Lung (tissue), 12 donors: ENCODE data around the gene EZR. TPM values are rescaled to one million over a fixed set of nuclear protein-coding genes. Genes with fewer than 3 reads are reported as not detected.
"Not testable (repeated sequence)": the region's sequence is repeated elsewhere in the genome, so short reads cannot be mapped to it uniquely, and the experiment has no call there.

Experiments used
- ATAC-seq: fragments of 200-7000 bp; cut with Tn5 transposase; one replicate; pipeline ENCODE4 v1.9.1; 2020; ENCODE audit warnings: moderate number of reproducible peaks; ENCODE audit not compliant: insufficient read depth, low FRiP score
- DNase-seq, 3 donors: peaks; one replicate each; pipeline ENCODE4 v3.0.0-alpha.2; 2013 to 2017
- H3K27ac ChIP-seq, 2 donors: one replicate each; pipeline ENCODE4 v1.5.1; 2013; ENCODE audit warnings: mild to moderate bottlenecking in 2 of 2, moderate library complexity in 2 of 2, control low read depth in 1 of 2, inconsistent platforms in 1 of 2, low read depth in 1 of 2, low read length in 1 of 2
- H3K27me3 ChIP-seq, 3 donors: one replicate each; pipeline ENCODE4 v1.5.1; 2013; ENCODE audit warnings: low read length in 2 of 3; ENCODE audit not compliant: control insufficient read depth in 3 of 3, insufficient read depth in 3 of 3
- H3K36me3 ChIP-seq, 4 donors: one replicate each; pipeline ENCODE4 v1.5.1; 2013; ENCODE audit warnings: low read length in 4 of 4, mild to moderate bottlenecking in 1 of 4, moderate library complexity in 1 of 4; ENCODE audit not compliant: control insufficient read depth in 4 of 4, insufficient read depth in 4 of 4
- H3K4me1 ChIP-seq, 5 donors: one replicate each; pipeline ENCODE4 v1.5.1; 2013; ENCODE audit warnings: low read length in 5 of 5, mild to moderate bottlenecking in 2 of 5, moderate library complexity in 1 of 5; ENCODE audit not compliant: control insufficient read depth in 5 of 5, insufficient read depth in 5 of 5
- H3K4me3 ChIP-seq: one replicate; pipeline ENCODE4 v1.5.1; 2013; ENCODE audit warnings: mild to moderate bottlenecking, control low read depth, moderate library complexity
- H3K9ac ChIP-seq, 2 donors: one replicate each; pipeline ENCODE4 v1.5.1; 2013; ENCODE audit warnings: low read length in 2 of 2, control low read depth in 1 of 2; ENCODE audit not compliant: insufficient read depth in 1 of 2
- H3K9me3 ChIP-seq, 4 donors: one replicate each; pipeline ENCODE4 v1.5.1; 2013; ENCODE audit warnings: low read length in 3 of 4, mild to moderate bottlenecking in 1 of 4, moderate library complexity in 1 of 4; ENCODE audit not compliant: control insufficient read depth in 4 of 4, insufficient read depth in 3 of 4
- WGBS, 2 donors: extraction: QIAGEN DNeasy Blood & Tissue Kit; methylation state at CpG; one replicate each; pipeline ENCODE4 v1.1.7; 2013; 5-methylcytosine and 5-hydroxymethylcytosine counted together
- polyA plus RNA-seq, 2 donors: library from polyadenylated mRNA; stranded (reverse); fragments of 200-250 nt; gene quantifications; one replicate each; pipeline ENCODE4 v1.2.1, GENCODE V29; 2013
- total RNA-seq, 2 donors: library from RNA; depleted of rRNA in 1 of 2; stranded (reverse); fragments of >200 nt in 1 of 2; gene quantifications; one replicate each; pipeline ENCODE4 v1.2.1, GENCODE V29; 2014 to 2021
- TF ChIP-seq, protein P1 (sequence below): IDR thresholded peaks from 2 replicates; pipeline ENCODE4 v1.5.1; 2012; ENCODE audit warnings: mild to moderate bottlenecking; ENCODE audit errors: control extremely low read depth, extremely low read depth
- donor health status: control.
- donor health status: control.
- donor health status: Bipolar disorder and iron deficiency.
- donor health status: healthy.
- donor health status: DM: yes; HTN: yes; CAD: no.

The EZR gene
- total and polyA plus RNA-seq, 4 donors, result 168 to 452 (median 198) TPM

DNA sequence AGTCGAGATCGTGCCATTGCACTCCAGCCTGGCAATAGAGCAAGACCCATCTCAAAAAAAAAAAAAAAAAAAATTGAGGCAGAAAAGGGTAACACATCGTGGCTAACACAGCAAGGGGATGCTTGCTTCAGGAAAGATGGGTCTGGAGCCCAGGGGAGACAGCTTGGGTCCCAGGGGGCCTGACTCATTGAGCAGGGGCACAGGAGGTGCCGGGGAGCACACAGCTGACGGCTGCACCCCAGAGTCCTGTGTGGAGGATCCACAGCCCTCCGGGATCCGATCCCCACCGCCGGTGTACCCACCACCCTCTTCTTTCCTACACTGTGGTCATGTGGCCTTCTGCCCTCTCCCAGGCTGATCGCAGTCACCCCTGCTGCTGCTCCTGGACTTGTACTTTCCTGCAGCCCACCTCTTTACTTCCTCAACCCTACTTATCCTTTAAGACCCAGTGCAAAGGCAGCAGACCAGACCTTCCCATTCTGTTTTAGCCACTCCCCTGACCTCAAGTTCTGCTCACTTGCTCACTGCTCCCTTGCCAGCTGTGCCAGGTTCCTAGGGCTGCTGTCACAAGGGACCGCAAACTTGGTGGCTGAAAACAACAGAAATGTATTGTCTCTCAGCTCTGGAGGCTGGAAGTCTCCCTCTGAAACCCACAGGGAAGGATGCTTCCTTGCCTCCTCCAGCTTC is 17.6 kb upstream of the EZR start:
- Histone ChIP-seq H3K4me1 (peaks cover 0 to 19% (median 12%) of the 10 kb centered on the region in 5 donors), H3K4me3 (no peak overlapping the region), H3K36me3 (no peaks in the 10 kb centered on the region), H3K9ac (no peak overlapping the region), H3K9me3 (no peaks in the 10 kb centered on the region), H3K27ac (no peak overlapping the region), H3K27me3 (no peaks in the 10 kb centered on the region)
- TF ChIP-seq, protein P1, sequence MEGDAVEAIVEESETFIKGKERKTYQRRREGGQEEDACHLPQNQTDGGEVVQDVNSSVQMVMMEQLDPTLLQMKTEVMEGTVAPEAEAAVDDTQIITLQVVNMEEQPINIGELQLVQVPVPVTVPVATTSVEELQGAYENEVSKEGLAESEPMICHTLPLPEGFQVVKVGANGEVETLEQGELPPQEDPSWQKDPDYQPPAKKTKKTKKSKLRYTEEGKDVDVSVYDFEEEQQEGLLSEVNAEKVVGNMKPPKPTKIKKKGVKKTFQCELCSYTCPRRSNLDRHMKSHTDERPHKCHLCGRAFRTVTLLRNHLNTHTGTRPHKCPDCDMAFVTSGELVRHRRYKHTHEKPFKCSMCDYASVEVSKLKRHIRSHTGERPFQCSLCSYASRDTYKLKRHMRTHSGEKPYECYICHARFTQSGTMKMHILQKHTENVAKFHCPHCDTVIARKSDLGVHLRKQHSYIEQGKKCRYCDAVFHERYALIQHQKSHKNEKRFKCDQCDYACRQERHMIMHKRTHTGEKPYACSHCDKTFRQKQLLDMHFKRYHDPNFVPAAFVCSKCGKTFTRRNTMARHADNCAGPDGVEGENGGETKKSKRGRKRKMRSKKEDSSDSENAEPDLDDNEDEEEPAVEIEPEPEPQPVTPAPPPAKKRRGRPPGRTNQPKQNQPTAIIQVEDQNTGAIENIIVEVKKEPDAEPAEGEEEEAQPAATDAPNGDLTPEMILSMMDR, result no peak
- DNase-seq (no peak), ATAC-seq (no peak)
- 96% methylated on average over 11 of the region's 11 CpGs for WGBS, 2 donors

DNA sequence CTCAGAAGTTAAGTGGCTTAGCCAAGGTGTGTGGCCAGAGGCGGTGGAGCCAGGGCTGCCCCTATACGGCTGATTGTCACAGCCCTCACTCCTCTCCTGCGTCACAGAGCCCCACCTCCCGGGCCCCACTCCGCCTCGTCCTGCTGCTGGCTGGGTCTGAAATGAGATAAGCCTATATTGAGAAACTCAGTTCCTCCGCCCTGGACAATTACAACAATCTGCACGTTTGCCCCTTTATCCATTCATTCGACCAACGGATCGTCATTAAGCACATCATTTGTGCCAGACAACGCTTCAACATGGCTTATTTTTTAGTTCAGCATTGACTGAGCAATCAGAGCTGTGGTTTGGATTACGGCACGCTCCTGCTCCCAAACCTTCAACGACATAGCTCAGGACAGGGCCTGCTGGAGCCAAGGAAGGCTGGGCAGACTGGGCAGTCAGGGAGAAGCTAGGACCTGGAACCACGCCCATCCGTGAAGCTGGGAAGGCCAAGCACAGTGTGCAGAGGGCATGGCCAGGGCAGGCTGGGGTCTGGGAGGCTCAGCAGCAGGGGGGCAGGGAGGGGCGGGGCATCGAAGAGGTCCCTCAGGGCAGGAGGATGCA is 16.6 kb upstream of the EZR start:
- ATAC-seq, result peak; percentile 85
- H3K27ac ChIP-seq, result peak overlapping the region; percentile 45 to 88
- H3K9ac ChIP-seq, result peak overlapping the region in 1 of 2 donors; percentile 92
- peaks cover 0 to 19% (median 12%) of the 10 kb centered on the region in 5 donors for H3K4me1 ChIP-seq
- no peaks in the 10 kb centered on the region for H3K9me3 ChIP-seq
- WGBS, 2 donors, result 39 to 41% methylated on average over 19 of the region's 19 CpGs
- H3K36me3 ChIP-seq, result no peaks in the 10 kb centered on the region
- H3K4me3 ChIP-seq, result no peak overlapping the region
- TF ChIP-seq, protein P1, result no peak
- peak; percentile 87 to 92 (median 92) for DNase-seq
- no peaks in the 10 kb centered on the region for H3K27me3 ChIP-seq

DNA sequence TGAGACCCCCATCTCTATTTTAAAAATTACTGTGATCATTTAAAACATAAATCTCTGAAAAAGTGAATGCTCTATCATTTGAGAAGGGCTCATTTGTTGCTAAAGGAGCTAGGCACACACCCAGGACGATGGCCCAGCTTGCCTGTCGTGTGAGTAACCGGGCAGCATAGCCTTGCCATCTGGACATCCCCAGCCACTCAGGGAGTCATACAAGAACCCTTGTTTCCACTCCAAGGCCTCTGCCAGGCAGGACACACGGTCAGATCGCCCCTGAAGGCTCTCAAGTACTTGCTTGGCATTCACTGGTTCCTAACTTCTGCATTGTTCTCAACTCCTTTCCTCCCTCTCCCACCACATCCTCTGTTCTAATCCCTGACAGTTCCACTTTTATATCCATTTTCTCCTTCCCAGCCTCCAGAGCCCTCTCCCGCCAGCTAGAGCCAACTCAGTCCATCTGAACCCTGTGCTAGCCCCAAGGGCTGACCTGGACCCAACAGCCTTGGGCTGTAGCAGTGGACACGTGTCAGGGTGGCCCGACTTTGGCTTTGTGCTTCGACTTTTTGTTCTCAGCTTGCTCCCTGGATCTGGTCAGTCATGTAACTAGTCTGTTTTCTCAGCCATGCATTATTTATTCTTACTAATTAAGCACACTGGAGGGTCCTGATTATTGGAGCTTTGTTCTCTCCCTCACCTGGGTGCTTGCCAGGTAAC is 15.7 kb upstream of the EZR start:
- TF ChIP-seq, protein P1, result no peak
- 77 to 90% methylated on average over 9 of the region's 9 CpGs for WGBS, 2 donors
- Histone ChIP-seq H3K4me1 (peaks cover 0 to 19% (median 12%) of the 10 kb centered on the region in 5 donors), H3K9me3 (no peaks in the 10 kb centered on the region), H3K27me3 (no peaks in the 10 kb centered on the region), H3K9ac (peak overlapping the region in 1 of 2 donors; percentile 92), H3K27ac (peak overlapping the region in 1 of 2 donors; percentile 88), H3K4me3 (no peak overlapping the region), H3K36me3 (no peaks in the 10 kb centered on the region)
- no peak for ATAC-seq
- no peak for DNase-seq

DNA sequence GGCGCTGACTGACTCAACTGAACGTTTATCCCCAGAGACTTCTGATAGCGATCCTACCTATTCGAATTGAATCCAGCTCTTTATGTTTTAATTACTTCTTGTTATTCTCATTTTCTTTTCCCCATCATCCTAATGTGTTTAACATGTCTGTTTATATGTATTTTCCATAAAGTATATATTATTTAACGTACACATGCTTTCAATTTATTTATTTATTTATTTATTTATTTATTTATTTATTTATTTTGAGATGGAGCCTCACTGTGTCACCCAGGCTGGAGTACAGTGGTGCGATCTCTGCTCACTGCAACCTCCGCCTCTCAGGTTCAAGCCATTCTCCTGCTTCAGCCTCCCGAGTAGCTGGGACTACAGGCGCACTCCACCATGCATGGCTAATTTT is 13.6 kb upstream of the EZR start:
- 91 to 96% methylated on average over 9 of the region's 9 CpGs for WGBS, 2 donors
- H3K36me3 ChIP-seq, H3K9ac ChIP-seq, H3K27ac ChIP-seq, H3K4me3 ChIP-seq, H3K27me3 ChIP-seq, H3K9me3 ChIP-seq, DNase-seq, ATAC-seq: not testable (repeated sequence)
- peaks cover 0 to 14% (median 8%) of the 10 kb centered on the region in 5 donors for H3K4me1 ChIP-seq
